Loucy (cell line): ENCODE data around the gene ASPHD2.

Experiments
- EZH2phosphoT487 ChIP-seq: fragments of 200-600 bp; IDR thresholded peaks from 2 replicates; pipeline ENCODE4 v1.6.1; 2018; ENCODE audit warnings: antibody characterized with exemption, mild to moderate bottlenecking, moderate library complexity, borderline replicate concordance
- TF ChIP-seq, protein P1 (sequence below): fragments of 200-600 bp; sonication (generic); conservative IDR thresholded peaks from 2 replicates; pipeline ENCODE4 v1.5.1; 2014; ENCODE audit warnings: mild to moderate bottlenecking, antibody characterized with exemption, low read length

DNA sequence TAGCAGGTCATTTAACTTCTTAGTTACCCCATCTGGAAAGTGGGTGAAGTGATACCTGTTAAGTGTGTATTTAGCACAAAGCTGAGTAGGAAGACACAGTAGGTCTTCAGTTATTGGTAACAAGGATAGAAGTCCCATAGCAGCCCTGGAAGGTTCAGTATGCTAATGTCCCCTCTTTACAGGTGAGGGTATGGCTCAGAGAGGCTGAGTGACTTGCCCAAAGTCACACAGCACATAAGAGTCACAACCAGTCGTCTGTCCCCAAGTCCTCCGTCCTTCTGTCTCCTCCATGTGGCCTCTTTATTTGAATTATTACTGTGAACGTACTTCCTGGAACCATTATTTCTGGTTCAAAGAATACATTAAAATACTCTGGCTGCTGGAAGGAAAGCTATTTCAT is 10.5 kb downstream of the ASPHD2 start:
- TF ChIP-seq, protein P1, sequence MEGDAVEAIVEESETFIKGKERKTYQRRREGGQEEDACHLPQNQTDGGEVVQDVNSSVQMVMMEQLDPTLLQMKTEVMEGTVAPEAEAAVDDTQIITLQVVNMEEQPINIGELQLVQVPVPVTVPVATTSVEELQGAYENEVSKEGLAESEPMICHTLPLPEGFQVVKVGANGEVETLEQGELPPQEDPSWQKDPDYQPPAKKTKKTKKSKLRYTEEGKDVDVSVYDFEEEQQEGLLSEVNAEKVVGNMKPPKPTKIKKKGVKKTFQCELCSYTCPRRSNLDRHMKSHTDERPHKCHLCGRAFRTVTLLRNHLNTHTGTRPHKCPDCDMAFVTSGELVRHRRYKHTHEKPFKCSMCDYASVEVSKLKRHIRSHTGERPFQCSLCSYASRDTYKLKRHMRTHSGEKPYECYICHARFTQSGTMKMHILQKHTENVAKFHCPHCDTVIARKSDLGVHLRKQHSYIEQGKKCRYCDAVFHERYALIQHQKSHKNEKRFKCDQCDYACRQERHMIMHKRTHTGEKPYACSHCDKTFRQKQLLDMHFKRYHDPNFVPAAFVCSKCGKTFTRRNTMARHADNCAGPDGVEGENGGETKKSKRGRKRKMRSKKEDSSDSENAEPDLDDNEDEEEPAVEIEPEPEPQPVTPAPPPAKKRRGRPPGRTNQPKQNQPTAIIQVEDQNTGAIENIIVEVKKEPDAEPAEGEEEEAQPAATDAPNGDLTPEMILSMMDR, result no peak
- no peak for TF ChIP-seq EZH2phosphoT487
